ENCODE measurements around the gene GREB1. TPM values are rescaled to one million over a fixed set of nuclear protein-coding genes. Genes with fewer than 3 reads are reported as not detected.

Gene GREB1
- total RNA-seq, 1 experiment from 2014 or later = 16.5 TPM

GRCh38 chr2:11625671-11626070 lies 91.8 kb downstream of the GREB1 start:
- H3K18ac ChIP-seq (ENCODE audit: insufficient read length, low read depth, low read length) = no peak overlapping the region
- no peaks in the 10 kb centered on the region for H3K79me1 ChIP-seq (ENCODE audit: insufficient read depth, low read depth, low read length, poor library complexity, severe bottlenecking)
- no peak overlapping the region for H3K14ac ChIP-seq (ENCODE audit: insufficient read depth, low read length)
- H3K4ac ChIP-seq (ENCODE audit: low read depth, low read length) = no peak overlapping the region
- H3K27ac ChIP-seq (ENCODE audit: insufficient read length, low read depth, low read length) = no peak overlapping the region
- H3K23ac ChIP-seq (ENCODE audit: insufficient read length, low read depth, low read length) = no peak overlapping the region
- no peak overlapping the region for H3K4me2 ChIP-seq (ENCODE audit: insufficient read depth, insufficient read length, low read length)
- TF ChIP-seq CTCF (conservative IDR thresholded peaks at IDR 0.05) = no peak
- no peak overlapping the region for H3K9ac ChIP-seq (ENCODE audit: extremely low read depth, insufficient read length, low read length)
- no peak overlapping the region for H2BK15ac ChIP-seq (ENCODE audit: low read depth, low read length)
- no peaks in the 10 kb centered on the region for H3K4me1 Mint-ChIP-seq
- no peak overlapping the region for H2BK12ac ChIP-seq (ENCODE audit: insufficient read length, low read depth, low read length)
- no peak overlapping the region for H2BK120ac ChIP-seq (ENCODE audit: low read depth, low read length, poor library complexity, severe bottlenecking)
- H2BK5ac ChIP-seq (ENCODE audit: insufficient read length, low read length) = no peak overlapping the region
- no peak overlapping the region for H2BK20ac ChIP-seq (ENCODE audit: low read depth, low read length, poor library complexity, severe bottlenecking)
- peaks cover 38 to 42% (median 38%) of the 10 kb centered on the region in 3 experiments for H3K36me3 Mint-ChIP-seq (ENCODE audit: insufficient read depth in 1 of 3, low read depth in 3 of 3)
- no peaks in the 10 kb centered on the region for H3K27me3 ChIP-seq (ENCODE audit: insufficient read depth, low read length)
- H3K4me3 Mint-ChIP-seq = no peak overlapping the region
- H3K27ac Mint-ChIP-seq = no peak overlapping the region
- H3T11ph ChIP-seq (ENCODE audit: low read length) = no peak overlapping the region
- no peaks in the 10 kb centered on the region for H3K9me3 ChIP-seq (ENCODE audit: control insufficient read depth, low read depth, low read length)
- H3K23me2 ChIP-seq (ENCODE audit: insufficient read length, low read depth, low read length, poor library complexity, severe bottlenecking) = no peaks in the 10 kb centered on the region
- H2AFZ ChIP-seq (ENCODE audit: low read length) = no peak overlapping the region
- no peak overlapping the region for H4K91ac ChIP-seq (ENCODE audit: insufficient read length, low read depth, low read length)
- H4K20me1 ChIP-seq (ENCODE audit: control insufficient read depth, insufficient read depth, insufficient read length) = no peaks in the 10 kb centered on the region
- no peak overlapping the region for H4K8ac ChIP-seq (replicated peaks; ENCODE audit: insufficient read length, low read depth, low read length)
- no peak for DNase-seq
- H4K5ac ChIP-seq (ENCODE audit: insufficient read length, low read depth, low read length) = no peak overlapping the region
- no peaks in the 10 kb centered on the region for H3K27me3 Mint-ChIP-seq (ENCODE audit: low read depth)
- H3K9me3 Mint-ChIP-seq = peaks cover 0 to 4% of the 10 kb centered on the region in 2 experiments; a peak in 1 of 5 replicates
- no CpG with 5 or more reads among the region's 10 CpGs for WGBS (ENCODE audit: extremely low coverage, insufficient read length, low lambda C conversion rate)
- no peak overlapping the region for H2AK5ac ChIP-seq (ENCODE audit: insufficient read length, low read length)
- H3K56ac ChIP-seq (ENCODE audit: insufficient read length, low read depth, low read length) = no peak overlapping the region
- no peaks in the 10 kb centered on the region for H3K79me2 ChIP-seq (ENCODE audit: insufficient read depth, low read length)
- no peaks in the 10 kb centered on the region for H3K4me1 ChIP-seq (ENCODE audit: insufficient read depth, low read length)
